ENCODE results near the gene LMF1.

DNA sequence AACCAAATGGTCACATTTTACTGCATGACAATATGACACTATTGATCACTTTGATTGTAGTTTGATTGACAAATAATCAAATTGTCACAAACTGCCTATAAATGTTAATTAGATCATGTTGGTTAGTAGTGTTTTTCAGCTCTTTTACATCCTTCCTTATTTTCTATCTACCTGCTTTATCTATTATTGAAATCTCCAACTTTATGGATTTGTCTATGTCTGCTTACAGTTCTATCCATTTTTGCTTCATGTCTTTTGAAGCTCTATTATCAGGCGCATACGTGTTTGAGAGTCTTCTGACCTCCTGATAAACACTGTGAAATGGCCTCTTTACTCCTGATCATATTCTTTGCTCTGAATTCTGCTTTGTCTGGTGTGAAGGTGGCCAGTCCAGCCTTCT, 87.0 kb downstream of the LMF1 start:
- TF ChIP-seq CTCF (IDR thresholded peaks at IDR 0.05) (no peak), POLR2A (IDR thresholded peaks at IDR 0.05) (no peak), POLR2AphosphoS5 (IDR thresholded peaks at IDR 0.05; ENCODE audit: insufficient read depth in 1 of 2, low read depth in 1 of 2) (no peak)

Data from vagina (tissue), 2 donors.